Peyer's patch (tissue), 4 donors: Measurements from ENCODE around the gene IPO4. TPM values are rescaled to one million over a fixed set of nuclear protein-coding genes. Genes with fewer than 3 reads are reported as not detected.

Experiments used
- DNase-seq, 3 donors: peaks; one replicate each; pipeline ENCODE4 v3.0.0-alpha.2; 2017 to 2019
- H3K27ac ChIP-seq, 4 donors: fragments of 200-600 bp; sonication (generic); one replicate each; pipeline ENCODE4 v1.5.1; 2016 to 2019
- H3K27me3 ChIP-seq, 2 donors: fragments of 200-600 bp; sonication (generic); one replicate each; pipeline ENCODE4 v1.5.1; 2019
- H3K36me3 ChIP-seq, 3 donors: fragments of 200-600 bp; sonication (generic); one replicate each; pipeline ENCODE4 v1.5.1; 2016 to 2019
- H3K4me1 ChIP-seq, 4 donors: fragments of 200-600 bp; sonication (generic); one replicate each; pipeline ENCODE4 v1.5.1; 2016 to 2019
- H3K4me3 ChIP-seq, 4 donors: fragments of 200-600 bp; sonication (generic); 1 replicate in 3 of 4; 2 replicates in 1 of 4; pipeline ENCODE4 v1.5.1; 2016 to 2019; ENCODE audit warnings: mild to moderate bottlenecking in 1 of 4
- H3K9me3 ChIP-seq, 4 donors: fragments of 200-600 bp; sonication (generic); one replicate each; pipeline ENCODE4 v1.5.1; 2016 to 2019; ENCODE audit warnings: mild to moderate bottlenecking in 1 of 4
- CTCF ChIP-seq, 6 experiments: fragments of 450-650 bp in 4 of 6; fragments of 200-600 bp in 2 of 6; sonication (generic) in 1 of 6; IDR thresholded peaks; one replicate each; pipeline ENCODE4 v1.5.1; 2017 to 2019; ENCODE audit warnings: antibody characterized with exemption in 6 of 6, mild to moderate bottlenecking in 3 of 6, moderate library complexity in 1 of 6
- POLR2A ChIP-seq, 2 donors: fragments of 450-650 bp; IDR thresholded peaks; one replicate each; pipeline ENCODE4 v1.5.1; 2017; ENCODE audit warnings: antibody characterized with exemption in 2 of 2, mild to moderate bottlenecking in 2 of 2, moderate library complexity in 2 of 2
- small RNA-seq, 2 donors: library from RNA; depleted of rRNA; stranded (forward); fragments of <200 nt; gene quantifications; one replicate each; pipeline ENCODE3, GENCODE V24; 2016
- total RNA-seq, 4 donors: library from RNA; depleted of rRNA; stranded (reverse); fragments of >200 nt; gene quantifications; one replicate each; pipeline ENCODE4 v1.1.0, GENCODE V29; 2016

Gene IPO4
- total RNA-seq, 4 donors from 2014 or later, result 12.8 to 56.9 (median 34.2) TPM

GRCh38 chr14:24132976-24133375, 55.6 kb downstream of the IPO4 start:
- no peak for DNase-seq
- Histone ChIP-seq H3K27ac (peak overlapping the region in 1 of 4 donors; percentile 64), H3K9me3 (no peaks in the 10 kb centered on the region), H3K27me3 (no peaks in the 10 kb centered on the region), H3K4me1 (peaks cover 0 to 22% (median 11%) of the 10 kb centered on the region in 4 donors), H3K36me3 (peaks cover 0 to 7% (median 0%) of the 10 kb centered on the region in 3 donors), H3K4me3 (no peak overlapping the region)
- TF ChIP-seq CTCF (IDR thresholded peaks at IDR 0.05) (no peak), POLR2A (IDR thresholded peaks at IDR 0.05) (no peak)

- no peak overlapping the region for H3K4me3 ChIP-seq
These were observed 56.4 kb downstream of the IPO4 start for GRCh38 chr14:24132061-24132685.

GRCh38 chr14:24131549-24131966, 57.1 kb downstream of the IPO4 start:
- Histone ChIP-seq H3K27ac (peak overlapping the region in 2 of 4 donors; percentile 10 to 29), H3K9me3 (no peaks in the 10 kb centered on the region), H3K4me3 (no peak overlapping the region), H3K36me3 (no peaks in the 10 kb centered on the region), H3K27me3 (no peaks in the 10 kb centered on the region), H3K4me1 (peaks cover 0 to 8% (median 5%) of the 10 kb centered on the region in 4 donors)
- DNase-seq, result peak in 1 of 3 donors; percentile 37
- no peak for TF ChIP-seq CTCF (IDR thresholded peaks at IDR 0.05)
- no peak for TF ChIP-seq POLR2A (IDR thresholded peaks at IDR 0.05)

More at GRCh38 chr14:24132061-24132685, 56.4 kb downstream of the IPO4 start:
- Histone ChIP-seq H3K27ac (peak overlapping the region in 1 of 4 donors; percentile 64), H3K9me3 (no peaks in the 10 kb centered on the region), H3K4me1 (peaks cover 0 to 14% (median 10%) of the 10 kb centered on the region in 4 donors), H3K27me3 (no peaks in the 10 kb centered on the region), H3K36me3 (no peaks in the 10 kb centered on the region)
- DNase-seq, result peak in 2 of 3 donors; percentile 43 to 61
- TF ChIP-seq CTCF (IDR thresholded peaks at IDR 0.05) (no peak), POLR2A (IDR thresholded peaks at IDR 0.05) (no peak)

- Histone ChIP-seq H3K27ac (peak overlapping the region in 2 of 4 donors; percentile 10 to 29), H3K4me1 (peaks cover 0 to 7% (median 3%) of the 10 kb centered on the region in 4 donors), H3K4me3 (no peak overlapping the region), H3K9me3 (no peaks in the 10 kb centered on the region), H3K27me3 (no peaks in the 10 kb centered on the region), H3K36me3 (no peaks in the 10 kb centered on the region)
- TF ChIP-seq POLR2A (IDR thresholded peaks at IDR 0.05) (no peak), CTCF (IDR thresholded peaks at IDR 0.05) (no peak)
- DNase-seq, result no peak
These were observed 57.7 kb downstream of the IPO4 start for GRCh38 chr14:24130717-24131548.

- Histone ChIP-seq H3K4me1 (peaks cover 0 to 3% (median 2%) of the 10 kb centered on the region in 4 donors), H3K27me3 (no peaks in the 10 kb centered on the region), H3K9me3 (no peaks in the 10 kb centered on the region), H3K36me3 (no peaks in the 10 kb centered on the region), H3K27ac (peak within 1 kb of the TSS in 2 of 4 donors; percentile 10 to 29), H3K4me3 (no peak within 1 kb of the TSS)
- TF ChIP-seq POLR2A (IDR thresholded peaks at IDR 0.05) (no peak), CTCF (IDR thresholded peaks at IDR 0.05) (no peak)
- DNase-seq, result peak in 1 of 3 donors; percentile 18
These were observed 58.3 kb downstream of the IPO4 start, which contains the start of gene FITM1 for GRCh38 chr14:24130380-24130716. TSS of gene FITM1 (plus strand) at chr14:24130659. CDS start at chr14:24131564, 905 bp downstream.

Small RNA genes lying within 50 kb of the gene (small RNA-seq; reads per million reads assigned to genes)
- gene AL136295.4 (0 reads per million in 2 donors), gene CHMP4A (0 to 0.06 reads per million in 2 donors), gene IPO4 (0 to 0.18 reads per million in 2 donors), gene IRF9 (0 reads per million in 2 donors), gene MDP1 (0 reads per million in 2 donors), gene RNA5SP383 (0.12 to 0.38 reads per million in 2 donors)

Other genes with a start within 250 kb of the IPO4 start
- gene DHRS4, start 235.0 kb downstream of the IPO4 start, total RNA-seq, result 10 to 100 TPM; 52.8 to 77.9 (median 62.4) TPM
- gene DHRS4L2, start 199.9 kb downstream of the IPO4 start, total RNA-seq, result 10 to 100 TPM; 23.1 to 36.1 (median 30.8) TPM
- gene CARMIL3, start 136.8 kb downstream of the IPO4 start, total RNA-seq, result 1 to 10 TPM; 1.3 to 5.8 (median 2.8) TPM
- gene CPNE6, start 117.3 kb downstream of the IPO4 start, total RNA-seq, result 1 to 10 TPM in 3 of 4 donors, not detected in 1; 1.9 to 4.6 (median 3.6) TPM
- gene PCK2, start 94.5 kb downstream of the IPO4 start, total RNA-seq, result 100 to 1,000 TPM in 3 of 4 donors, 10 to 100 TPM in 1; 53.6 to 820 (median 644) TPM
- 100 to 1,000 TPM; 113 to 214 (median 176) TPM for gene DCAF11, start 74.0 kb downstream of the IPO4 start, total RNA-seq
- 10 to 100 TPM in 2 of 4 donors, 1 to 10 TPM in 1, not detected in 1; 4.6 to 14.2 (median 13.5) TPM for gene NRL, start 73.9 kb downstream of the IPO4 start, total RNA-seq
- 10 to 100 TPM in 1 of 4 donors, 1 to 10 TPM in 2, not detected in 1; 2.6 to 11.3 (median 3.9) TPM for gene FITM1, start 58.2 kb downstream of the IPO4 start, total RNA-seq
- gene PSME1, start 52.6 kb downstream of the IPO4 start, total RNA-seq, result 100 to 1,000 TPM; 114 to 289 (median 200) TPM
- 10 to 100 TPM in 3 of 4 donors, 1 to 10 TPM in 1; 7.4 to 38.7 (median 34.0) TPM for gene EMC9, start 47.2 kb downstream of the IPO4 start, total RNA-seq
- gene PSME2, start 42.2 kb downstream of the IPO4 start, total RNA-seq, result 100 to 1,000 TPM; 119 to 258 (median 162) TPM
- 10 to 100 TPM; 46.4 to 90.8 (median 71.1) TPM for gene RNF31, start 41.3 kb downstream of the IPO4 start, total RNA-seq
- gene IRF9, start 27.6 kb downstream of the IPO4 start, total RNA-seq, result 100 to 1,000 TPM in 1 of 4 donors, 10 to 100 TPM in 3; 64.1 to 219 (median 80.8) TPM
- gene REC8, start 16.7 kb downstream of the IPO4 start, total RNA-seq, result 10 to 100 TPM; 18.6 to 74.3 (median 37.8) TPM
- gene TM9SF1, start 6.6 kb upstream of the IPO4 start, total RNA-seq, result 10 to 100 TPM; 22.3 to 80.7 (median 49.8) TPM
- gene TSSK4, start 16.9 kb upstream of the IPO4 start, total RNA-seq, result 1 to 10 TPM in 1 of 4 donors, under 1 TPM in 1, not detected in 2; 0.70 to 1.2 TPM
- gene CHMP4A, start 24.7 kb upstream of the IPO4 start, total RNA-seq, result 100 to 1,000 TPM in 1 of 4 donors, 10 to 100 TPM in 3; 31.4 to 190 (median 54.3) TPM
- gene MDP1, start 27.2 kb upstream of the IPO4 start, total RNA-seq, result 10 to 100 TPM in 2 of 4 donors, 1 to 10 TPM in 2; 7.4 to 17.5 (median 10.5) TPM
- gene NEDD8, start 43.6 kb upstream of the IPO4 start, total RNA-seq, result 10 to 100 TPM; 44.1 to 77.6 (median 67.9) TPM
- gene GMPR2, start 44.1 kb upstream of the IPO4 start, total RNA-seq, result 10 to 100 TPM; 52.7 to 59.4 (median 55.3) TPM
- gene TINF2, start 53.8 kb upstream of the IPO4 start, total RNA-seq, result 10 to 100 TPM; 26.4 to 39.6 (median 36.9) TPM
- 10 to 100 TPM in 1 of 4 donors, 1 to 10 TPM in 3; 1.2 to 11.3 (median 5.9) TPM for gene TGM1, start 74.4 kb upstream of the IPO4 start, total RNA-seq
- 10 to 100 TPM; 57.3 to 84.6 (median 77.6) TPM for gene RABGGTA, start 82.8 kb upstream of the IPO4 start, total RNA-seq
- gene DHRS1, start 111.0 kb upstream of the IPO4 start, total RNA-seq, result 100 to 1,000 TPM in 1 of 4 donors, 10 to 100 TPM in 3; 51.2 to 130 (median 67.1) TPM
- gene NOP9, start 111.0 kb upstream of the IPO4 start, total RNA-seq, result 10 to 100 TPM; 14.5 to 30.0 (median 22.4) TPM
- gene CIDEB, start 119.2 kb upstream of the IPO4 start, total RNA-seq, result 100 to 1,000 TPM in 2 of 4 donors, 10 to 100 TPM in 2; 22.3 to 184 (median 136) TPM
- 10 to 100 TPM in 2 of 4 donors, 1 to 10 TPM in 2; 7.7 to 37.2 (median 12.2) TPM for gene LTB4R2, start 121.3 kb upstream of the IPO4 start, total RNA-seq
- gene LTB4R, start 122.7 kb upstream of the IPO4 start, total RNA-seq, result 10 to 100 TPM in 2 of 4 donors, 1 to 10 TPM in 2; 5.1 to 28.5 (median 10.1) TPM
- gene ADCY4, start 146.3 kb upstream of the IPO4 start, total RNA-seq, result 10 to 100 TPM; 12.1 to 53.6 (median 26.9) TPM
- 10 to 100 TPM; 45.2 to 72.0 (median 64.0) TPM for gene RIPK3, start 151.2 kb upstream of the IPO4 start, total RNA-seq
- gene NFATC4, start 179.4 kb upstream of the IPO4 start, total RNA-seq, result 10 to 100 TPM in 3 of 4 donors, 1 to 10 TPM in 1; 6.5 to 52.0 (median 21.5) TPM
- 10 to 100 TPM in 2 of 4 donors, 1 to 10 TPM in 2; 3.2 to 15.5 (median 10.3) TPM for gene NYNRIN, start 210.2 kb upstream of the IPO4 start, total RNA-seq
- 1 to 10 TPM in 1 of 4 donors, under 1 TPM in 1, not detected in 2; 0.94 to 4.3 TPM for gene CBLN3, start 240.9 kb upstream of the IPO4 start, total RNA-seq
- 100 to 1,000 TPM in 2 of 4 donors, 10 to 100 TPM in 2; 80.9 to 129 (median 113) TPM for gene KHNYN, start 241.1 kb upstream of the IPO4 start, total RNA-seq